Retinal pigment epithelial cell (primary cell): ENCODE data around the gene MACF1.

ENCODE experiments used
- DNase-seq: peaks from one replicate; pipeline ENCODE4 v3.0.0-alpha.2; 2010; ENCODE audit warnings: low read depth
- H3K4me3 ChIP-seq: 2 replicates; pipeline ENCODE4 v1.5.1; 2011; ENCODE audit warnings: mild to moderate bottlenecking, low read length, control low read depth, moderate library complexity
- CTCF ChIP-seq: conservative IDR thresholded peaks from 2 replicates; pipeline ENCODE4 v1.5.1; 2011; ENCODE audit warnings: low read depth, low read length, control low read depth, inconsistent platforms

The MACF1 gene

GRCh38 chr1:39328095-39328494 lies 123.6 kb downstream of the MACF1 start:
- no peak for TF ChIP-seq CTCF
- no peak overlapping the region for H3K4me3 ChIP-seq
- DNase-seq, result no peak

- H3K4me3 ChIP-seq, result no peak overlapping the region
- DNase-seq, result no peak
- no peak for TF ChIP-seq CTCF
Measured at GRCh38 chr1:39328586-39329121, 124.2 kb downstream of the MACF1 start.

- no peak overlapping the region for H3K4me3 ChIP-seq
- no peak for TF ChIP-seq CTCF
- no peak for DNase-seq
Measured at GRCh38 chr1:39331647-39332046, 127.2 kb downstream of the MACF1 start.

GRCh38 chr1:39332291-39332690 lies 127.8 kb downstream of the MACF1 start:
- no peak for TF ChIP-seq CTCF
- no peak for DNase-seq

GRCh38 chr1:39332828-39333227 lies 128.3 kb downstream of the MACF1 start:
- DNase-seq, result no peak
- H3K4me3 ChIP-seq, result no peak overlapping the region
- TF ChIP-seq CTCF, result no peak

More at GRCh38 chr1:39332291-39332690, 127.8 kb downstream of the MACF1 start:
- H3K4me3 ChIP-seq, result no peak overlapping the region

- TF ChIP-seq CTCF, result no peak
Measured at GRCh38 chr1:39333296-39333695, 128.8 kb downstream of the MACF1 start.

GRCh38 chr1:39335216-39335615 lies 130.7 kb downstream of the MACF1 start:
- no peak for DNase-seq
- no peak overlapping the region for H3K4me3 ChIP-seq
- no peak for TF ChIP-seq CTCF

More at GRCh38 chr1:39333296-39333695, 128.8 kb downstream of the MACF1 start:
- DNase-seq, result peak; percentile 2
- no peak overlapping the region for H3K4me3 ChIP-seq
